Measurements from ENCODE around the gene TDRD12. TPM values are rescaled to one million over a fixed set of nuclear protein-coding genes. Genes with fewer than 3 reads are reported as not detected.

TDRD12 gene
- total RNA-seq, 1 experiment from 2014 or later: 0.64 TPM

- no peak for TF ChIP-seq EZH2 (IDR thresholded peaks at IDR 0.05; ENCODE audit: borderline replicate concordance, low read depth, low read length, poor library complexity, severe bottlenecking)
- no peak for TF ChIP-seq CTCF (conservative IDR thresholded peaks at IDR 0.05; ENCODE audit: low read depth, low read length)
- H3K9me3 ChIP-seq (ENCODE audit: low read depth, low read length, poor library complexity, severe bottlenecking): no peaks in the 10 kb centered on the region
- H3K27ac ChIP-seq (ENCODE audit: low read depth, low read length, poor library complexity, severe bottlenecking): no peak overlapping the region
- no peaks in the 10 kb centered on the region for H3K27me3 ChIP-seq (replicated peaks; ENCODE audit: insufficient read depth, low read depth, low read length, poor library complexity)
- no peak overlapping the region for H3K4me3 ChIP-seq (ENCODE audit: low read depth, low read length, poor library complexity, severe bottlenecking)
- no peaks in the 10 kb centered on the region for H3K36me3 ChIP-seq (ENCODE audit: insufficient read depth, low read length, poor library complexity, severe bottlenecking)
- H3K4me1 ChIP-seq (ENCODE audit: insufficient read depth, low read length, poor library complexity, severe bottlenecking): no peaks in the 10 kb centered on the region
- BruUV-seq (replicated peaks): no TSS peak
- no peak for DNase-seq (ENCODE audit: low spot score)
- intact Hi-C loops (cut with micrococcal nuclease; ENCODE audit: unreplicated experiment): no loop called here
- POLR2A ChIA-PET (ENCODE audit: low non-redundant PET): no interaction called here
- CTCF ChIA-PET: no interaction called here
Observed at GRCh38 chr19:32811151-32811550, 91.6 kb downstream of the TDRD12 start.

GRCh38 chr19:32812036-32812435, 92.5 kb downstream of the TDRD12 start:
- ChIA-PET CTCF (no interaction called here), POLR2A (ENCODE audit: low non-redundant PET) (no interaction called here)
- H3K27me3 ChIP-seq (replicated peaks; ENCODE audit: insufficient read depth, low read depth, low read length, poor library complexity): no peaks in the 10 kb centered on the region
- no peak overlapping the region for H3K4me3 ChIP-seq (ENCODE audit: low read depth, low read length, poor library complexity, severe bottlenecking)
- no peak for DNase-seq (ENCODE audit: low spot score)
- H3K4me1 ChIP-seq (ENCODE audit: insufficient read depth, low read length, poor library complexity, severe bottlenecking): no peaks in the 10 kb centered on the region
- TF ChIP-seq EZH2 (IDR thresholded peaks at IDR 0.05; ENCODE audit: borderline replicate concordance, low read depth, low read length, poor library complexity, severe bottlenecking): no peak
- TF ChIP-seq CTCF (conservative IDR thresholded peaks at IDR 0.05; ENCODE audit: low read depth, low read length): no peak
- no peak overlapping the region for H3K27ac ChIP-seq (ENCODE audit: low read depth, low read length, poor library complexity, severe bottlenecking)
- BruUV-seq (replicated peaks): no TSS peak
- no peaks in the 10 kb centered on the region for H3K9me3 ChIP-seq (ENCODE audit: low read depth, low read length, poor library complexity, severe bottlenecking)
- no peaks in the 10 kb centered on the region for H3K36me3 ChIP-seq (ENCODE audit: insufficient read depth, low read length, poor library complexity, severe bottlenecking)
- intact Hi-C loops (cut with micrococcal nuclease; ENCODE audit: unreplicated experiment): no loop called here

GRCh38 chr19:32812571-32812970, 93.0 kb downstream of the TDRD12 start:
- POLR2A ChIA-PET (ENCODE audit: low non-redundant PET): no interaction called here
- Histone ChIP-seq H3K36me3 (ENCODE audit: insufficient read depth, low read length, poor library complexity, severe bottlenecking) (no peaks in the 10 kb centered on the region), H3K27me3 (replicated peaks; ENCODE audit: insufficient read depth, low read depth, low read length, poor library complexity) (no peaks in the 10 kb centered on the region), H3K27ac (ENCODE audit: low read depth, low read length, poor library complexity, severe bottlenecking) (no peak overlapping the region), H3K4me1 (ENCODE audit: insufficient read depth, low read length, poor library complexity, severe bottlenecking) (no peaks in the 10 kb centered on the region), H3K9me3 (ENCODE audit: low read depth, low read length, poor library complexity, severe bottlenecking) (no peaks in the 10 kb centered on the region), H3K4me3 (ENCODE audit: low read depth, low read length, poor library complexity, severe bottlenecking) (no peak overlapping the region)
- intact Hi-C loops (cut with micrococcal nuclease; ENCODE audit: unreplicated experiment): no loop called here
- no TSS peak for BruUV-seq (replicated peaks)
- CTCF ChIA-PET: no interaction called here
- DNase-seq (ENCODE audit: low spot score): no peak
- TF ChIP-seq EZH2 (IDR thresholded peaks at IDR 0.05; ENCODE audit: borderline replicate concordance, low read depth, low read length, poor library complexity, severe bottlenecking): no peak
- no peak for TF ChIP-seq CTCF (conservative IDR thresholded peaks at IDR 0.05; ENCODE audit: low read depth, low read length)

Measured in A673 (cell line).